ENCODE data around the gene DHODH. TPM values are rescaled to one million over a fixed set of nuclear protein-coding genes. Genes with fewer than 3 reads are reported as not detected.
"Not testable (repeated sequence)": the region's sequence is repeated elsewhere in the genome, so short reads cannot be mapped to it uniquely, and the experiment has no call there.

Gene DHODH
- total RNA-seq, 1 donor from 2014 or later: 6.0 TPM

- DNase-seq (ENCODE audit: low read depth, low spot score): no peak
These were observed 43.3 kb downstream of the DHODH start for GRCh38 chr16:72051818-72052217.

- not testable (repeated sequence) for DNase-seq (ENCODE audit: low read depth, low spot score)
These were observed 45.8 kb downstream of the DHODH start, which contains the start of gene HP for GRCh38 chr16:72054254-72054847. Gene HP (plus strand): TSS chr16:72054505. CDS start chr16:72054653, 148 bp downstream.

DNA sequence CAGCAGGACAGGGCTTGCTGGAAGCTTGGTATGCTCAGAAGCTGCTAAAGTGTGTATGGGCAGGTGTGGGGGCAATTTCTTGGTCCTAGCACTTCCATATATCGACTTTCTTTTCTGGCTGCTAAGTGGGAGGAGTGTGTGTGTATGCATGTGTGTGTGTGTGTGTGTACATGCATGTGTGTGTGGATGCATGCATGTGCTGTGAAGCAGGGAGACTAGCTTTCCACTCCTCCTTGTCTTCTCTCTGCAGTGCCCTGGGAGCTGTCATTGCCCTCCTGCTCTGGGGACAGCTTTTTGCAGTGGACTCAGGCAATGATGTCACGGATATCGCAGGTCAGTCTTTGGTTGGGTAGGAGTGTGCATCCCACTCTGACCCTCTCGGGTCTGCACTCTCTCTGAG, 47.4 kb downstream of the DHODH start:
- no peak for DNase-seq (ENCODE audit: low read depth, low spot score)

GRCh38 chr16:72057313-72057712, 48.8 kb downstream of the DHODH start:
- not testable (repeated sequence) for DNase-seq (ENCODE audit: low read depth, low spot score)

- DNase-seq (ENCODE audit: low read depth, low spot score): not testable (repeated sequence)
These were observed 50.5 kb downstream of the DHODH start for GRCh38 chr16:72059060-72059459.

- no peak for DNase-seq (ENCODE audit: low read depth, low spot score)
These were observed 51.9 kb downstream of the DHODH start for GRCh38 chr16:72060405-72060804.

GRCh38 chr16:72061564-72061963, 53.0 kb downstream of the DHODH start:
- DNase-seq (ENCODE audit: low read depth, low spot score): no peak

GRCh38 chr16:72064361-72064894, 55.9 kb downstream of the DHODH start:
- no peak for DNase-seq (ENCODE audit: low read depth, low spot score)

DNA sequence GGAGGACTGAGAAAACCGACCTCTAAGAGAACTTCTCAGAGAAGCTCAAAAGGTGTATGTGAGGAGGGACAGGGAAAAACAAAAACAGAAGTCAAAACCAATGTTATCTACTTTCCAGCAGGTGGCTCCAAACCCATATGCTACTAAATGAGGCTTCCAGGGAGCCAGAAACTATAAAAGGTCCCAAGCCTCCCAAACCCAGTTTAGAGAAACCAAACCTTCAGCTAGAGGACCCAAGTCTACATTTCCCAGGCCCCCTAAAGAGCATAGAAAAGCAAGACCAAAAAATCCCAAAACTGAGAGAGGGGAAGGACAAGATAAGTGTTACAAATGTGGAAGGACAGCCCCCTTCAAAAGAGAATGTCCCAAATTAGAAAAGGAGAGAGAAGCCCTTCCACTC, 58.2 kb downstream of the DHODH start:
- DNase-seq (ENCODE audit: low read depth, low spot score): no peak

GRCh38 chr16:72068930-72069329, 60.4 kb downstream of the DHODH start:
- DNase-seq (ENCODE audit: low read depth, low spot score): no peak

- DNase-seq (ENCODE audit: low read depth, low spot score): peak; percentile 19
These were observed 64.2 kb downstream of the DHODH start for GRCh38 chr16:72072514-72073342.

GRCh38 chr16:72073560-72074230, 65.2 kb downstream of the DHODH start:
- DNase-seq (ENCODE audit: low read depth, low spot score): no peak

GRCh38 chr16:72075067-72075466, 66.5 kb downstream of the DHODH start:
- not testable (repeated sequence) for DNase-seq (ENCODE audit: low read depth, low spot score)

Other genes starting within 250 kb of the DHODH start
- gene AP1G1, start 199.9 kb upstream of the DHODH start, total RNA-seq: 44.6 and 62.2 TPM in 2 replicates
- 14.1 and 17.0 TPM in 2 replicates for gene ATXN1L, start 162.8 kb upstream of the DHODH start, total RNA-seq
- 4.7 and 5.2 TPM in 2 replicates for gene ZNF821, start 124.6 kb upstream of the DHODH start, total RNA-seq
- 136 and 207 TPM in 2 replicates for gene IST1, start 113.2 kb upstream of the DHODH start, total RNA-seq
- gene PKD1L3, start 8.3 kb upstream of the DHODH start, total RNA-seq: not detected in 2 replicates
- gene HP, start 45.8 kb downstream of the DHODH start, total RNA-seq: not detected in 2 replicates
- not detected in 2 replicates for gene HPR, start 54.5 kb downstream of the DHODH start, total RNA-seq
- gene TXNL4B, start 84.9 kb downstream of the DHODH start, total RNA-seq: 4.0 and 9.1 TPM in 2 replicates
- gene DHX38, start 85.1 kb downstream of the DHODH start, total RNA-seq: 96.2 and 125 TPM in 2 replicates
- gene PMFBP1, start 163.4 kb downstream of the DHODH start, total RNA-seq: 0.21 and 0.33 TPM in 2 replicates